ENCODE results near the gene WNT10A.
A peak's percentile ranks its signal among the peaks of the same experiment; 100 is the strongest.

WNT10A gene

DNA sequence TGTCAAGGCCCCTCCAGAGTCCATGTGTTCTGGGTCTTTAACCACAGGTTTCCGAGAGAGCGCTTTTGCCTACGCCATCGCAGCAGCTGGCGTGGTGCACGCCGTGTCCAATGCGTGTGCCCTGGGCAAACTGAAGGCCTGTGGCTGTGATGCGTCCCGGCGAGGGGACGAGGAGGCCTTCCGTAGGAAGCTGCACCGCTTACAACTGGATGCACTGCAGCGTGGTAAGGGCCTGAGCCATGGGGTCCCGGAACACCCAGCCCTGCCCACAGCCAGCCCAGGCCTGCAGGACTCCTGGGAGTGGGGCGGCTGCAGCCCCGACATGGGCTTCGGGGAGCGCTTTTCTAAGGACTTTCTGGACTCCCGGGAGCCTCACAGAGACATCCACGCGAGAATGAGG lies 9.3 kb downstream of the WNT10A start:
- TF ChIP-seq, protein P1, sequence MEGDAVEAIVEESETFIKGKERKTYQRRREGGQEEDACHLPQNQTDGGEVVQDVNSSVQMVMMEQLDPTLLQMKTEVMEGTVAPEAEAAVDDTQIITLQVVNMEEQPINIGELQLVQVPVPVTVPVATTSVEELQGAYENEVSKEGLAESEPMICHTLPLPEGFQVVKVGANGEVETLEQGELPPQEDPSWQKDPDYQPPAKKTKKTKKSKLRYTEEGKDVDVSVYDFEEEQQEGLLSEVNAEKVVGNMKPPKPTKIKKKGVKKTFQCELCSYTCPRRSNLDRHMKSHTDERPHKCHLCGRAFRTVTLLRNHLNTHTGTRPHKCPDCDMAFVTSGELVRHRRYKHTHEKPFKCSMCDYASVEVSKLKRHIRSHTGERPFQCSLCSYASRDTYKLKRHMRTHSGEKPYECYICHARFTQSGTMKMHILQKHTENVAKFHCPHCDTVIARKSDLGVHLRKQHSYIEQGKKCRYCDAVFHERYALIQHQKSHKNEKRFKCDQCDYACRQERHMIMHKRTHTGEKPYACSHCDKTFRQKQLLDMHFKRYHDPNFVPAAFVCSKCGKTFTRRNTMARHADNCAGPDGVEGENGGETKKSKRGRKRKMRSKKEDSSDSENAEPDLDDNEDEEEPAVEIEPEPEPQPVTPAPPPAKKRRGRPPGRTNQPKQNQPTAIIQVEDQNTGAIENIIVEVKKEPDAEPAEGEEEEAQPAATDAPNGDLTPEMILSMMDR (IDR thresholded peaks at IDR 0.05) = no peak
- Histone ChIP-seq H3K27ac (no peak overlapping the region), H3K9me3 (no peaks in the 10 kb centered on the region), H3K4me3 (ENCODE audit: low read depth in 1 of 2, low read length in 1 of 2) (no peak overlapping the region), H3K4me1 (ENCODE audit: control insufficient read depth in 1 of 2, insufficient read depth in 1 of 2, low read depth in 1 of 2, low read length in 1 of 2) (peaks cover 4 to 7% of the 10 kb centered on the region in 2 experiments), H3K36me3 (no peaks in the 10 kb centered on the region), H3K27me3 (peaks cover 100% of the 10 kb centered on the region)

DNA sequence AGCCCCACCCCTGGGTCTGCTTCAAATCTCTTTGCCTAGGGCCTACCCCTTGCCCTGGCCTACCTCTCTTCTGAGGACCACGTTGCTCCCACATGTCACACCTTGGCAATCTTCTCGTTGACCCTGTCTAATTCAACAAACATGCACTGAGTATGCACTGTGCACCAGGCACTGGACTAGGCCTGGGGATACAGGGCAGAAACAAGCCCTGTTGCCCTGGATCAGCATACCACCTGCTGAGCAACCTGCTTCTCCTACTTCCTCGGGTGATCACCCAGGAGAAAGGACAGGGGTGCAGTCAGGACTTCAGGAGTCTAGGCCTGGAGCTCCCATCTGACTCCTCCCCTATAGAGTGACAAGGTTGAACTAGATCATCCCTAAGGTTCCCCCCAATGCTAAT lies 9.7 kb downstream of the WNT10A start:
- TF ChIP-seq, protein P1 (IDR thresholded peaks at IDR 0.05) = no peak
- Histone ChIP-seq H3K27me3 (peaks cover 100% of the 10 kb centered on the region), H3K4me1 (ENCODE audit: control insufficient read depth in 1 of 2, insufficient read depth in 1 of 2, low read depth in 1 of 2, low read length in 1 of 2) (peaks cover 4 to 7% of the 10 kb centered on the region in 2 experiments), H3K4me3 (ENCODE audit: low read depth in 1 of 2, low read length in 1 of 2) (no peak overlapping the region), H3K9me3 (no peaks in the 10 kb centered on the region), H3K27ac (no peak overlapping the region), H3K36me3 (no peaks in the 10 kb centered on the region)

DNA sequence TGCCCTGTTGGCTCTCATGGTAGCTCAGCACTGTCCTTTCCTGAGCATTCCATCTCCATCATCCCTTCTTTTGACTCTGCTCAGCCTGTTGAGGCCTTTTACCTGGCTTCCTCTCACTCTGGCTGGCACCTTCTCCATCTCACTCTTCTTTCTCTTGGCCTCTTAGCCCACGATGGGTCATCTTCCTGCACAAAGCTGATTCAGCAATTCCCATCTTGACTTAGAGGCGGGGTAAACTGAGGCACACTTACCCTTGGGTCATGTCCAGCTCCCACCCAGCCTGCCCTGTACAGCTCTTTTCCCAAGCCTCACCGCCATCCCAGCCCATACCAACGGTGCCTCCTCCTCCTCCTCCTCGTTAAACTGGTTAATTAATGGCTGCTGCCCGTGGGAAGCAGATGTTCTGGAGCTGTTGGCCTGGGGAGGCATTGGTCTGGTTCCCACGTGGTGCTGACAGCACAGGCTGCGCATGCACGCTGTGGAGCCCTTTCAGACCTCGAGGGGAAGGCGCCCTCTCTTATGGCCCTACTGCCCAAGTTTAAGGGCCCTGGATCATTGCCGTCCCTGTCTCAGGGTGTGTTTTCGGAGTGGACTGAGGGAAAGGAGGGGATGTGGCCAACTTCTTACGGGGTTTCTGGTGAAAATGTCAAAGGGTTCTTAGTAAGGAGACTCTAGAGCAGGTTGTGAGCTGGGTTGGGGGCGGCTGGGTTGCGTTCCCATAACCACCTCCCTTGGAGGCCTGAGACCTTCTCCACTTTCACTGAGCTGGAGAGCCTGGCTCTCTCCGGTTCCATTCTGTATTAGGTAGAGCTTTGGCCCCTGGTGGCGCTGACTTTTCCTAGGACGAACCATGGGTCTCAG lies 10.9 kb downstream of the WNT10A start:
- peaks cover 100% of the 10 kb centered on the region for H3K27me3 ChIP-seq
- no peak overlapping the region for H3K27ac ChIP-seq
- H3K4me1 ChIP-seq (ENCODE audit: control insufficient read depth in 1 of 2, insufficient read depth in 1 of 2, low read depth in 1 of 2, low read length in 1 of 2) = peaks cover 4 to 7% of the 10 kb centered on the region in 2 experiments
- H3K9me3 ChIP-seq = no peaks in the 10 kb centered on the region
- H3K4me3 ChIP-seq (ENCODE audit: low read depth in 1 of 2, low read length in 1 of 2) = no peak overlapping the region
- TF ChIP-seq, protein P1 (IDR thresholded peaks at IDR 0.05) = no peak
- H3K36me3 ChIP-seq = no peaks in the 10 kb centered on the region

DNA sequence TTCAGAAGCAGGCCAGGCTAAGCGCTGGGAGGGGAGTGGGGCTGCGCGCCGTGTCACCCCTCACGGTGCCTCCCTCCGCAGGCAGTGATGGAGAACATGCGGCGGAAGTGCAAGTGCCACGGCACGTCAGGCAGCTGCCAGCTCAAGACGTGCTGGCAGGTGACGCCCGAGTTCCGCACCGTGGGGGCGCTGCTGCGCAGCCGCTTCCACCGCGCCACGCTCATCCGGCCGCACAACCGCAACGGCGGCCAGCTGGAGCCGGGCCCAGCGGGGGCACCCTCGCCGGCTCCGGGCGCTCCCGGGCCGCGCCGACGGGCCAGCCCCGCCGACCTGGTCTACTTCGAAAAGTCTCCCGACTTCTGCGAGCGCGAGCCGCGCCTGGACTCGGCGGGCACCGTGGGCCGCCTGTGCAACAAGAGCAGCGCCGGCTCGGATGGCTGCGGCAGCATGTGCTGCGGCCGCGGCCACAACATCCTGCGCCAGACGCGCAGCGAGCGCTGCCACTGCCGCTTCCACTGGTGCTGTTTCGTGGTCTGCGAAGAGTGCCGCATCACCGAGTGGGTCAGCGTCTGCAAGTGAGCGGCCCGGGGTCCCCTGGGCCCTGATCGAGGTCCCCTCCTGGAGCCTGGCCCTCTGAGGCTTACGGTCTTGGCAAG lies 12.2 kb downstream of the WNT10A start:
- Histone ChIP-seq H3K4me1 (ENCODE audit: control insufficient read depth in 1 of 2, insufficient read depth in 1 of 2, low read depth in 1 of 2, low read length in 1 of 2) (peaks cover 4 to 8% of the 10 kb centered on the region in 2 experiments), H3K27me3 (peaks cover 100% of the 10 kb centered on the region), H3K36me3 (no peaks in the 10 kb centered on the region), H3K9me3 (no peaks in the 10 kb centered on the region), H3K27ac (no peak overlapping the region), H3K4me3 (ENCODE audit: low read depth in 1 of 2, low read length in 1 of 2) (peak overlapping the region; percentile 8 to 38)
- TF ChIP-seq, protein P1 (IDR thresholded peaks at IDR 0.05) = no peak

DNA sequence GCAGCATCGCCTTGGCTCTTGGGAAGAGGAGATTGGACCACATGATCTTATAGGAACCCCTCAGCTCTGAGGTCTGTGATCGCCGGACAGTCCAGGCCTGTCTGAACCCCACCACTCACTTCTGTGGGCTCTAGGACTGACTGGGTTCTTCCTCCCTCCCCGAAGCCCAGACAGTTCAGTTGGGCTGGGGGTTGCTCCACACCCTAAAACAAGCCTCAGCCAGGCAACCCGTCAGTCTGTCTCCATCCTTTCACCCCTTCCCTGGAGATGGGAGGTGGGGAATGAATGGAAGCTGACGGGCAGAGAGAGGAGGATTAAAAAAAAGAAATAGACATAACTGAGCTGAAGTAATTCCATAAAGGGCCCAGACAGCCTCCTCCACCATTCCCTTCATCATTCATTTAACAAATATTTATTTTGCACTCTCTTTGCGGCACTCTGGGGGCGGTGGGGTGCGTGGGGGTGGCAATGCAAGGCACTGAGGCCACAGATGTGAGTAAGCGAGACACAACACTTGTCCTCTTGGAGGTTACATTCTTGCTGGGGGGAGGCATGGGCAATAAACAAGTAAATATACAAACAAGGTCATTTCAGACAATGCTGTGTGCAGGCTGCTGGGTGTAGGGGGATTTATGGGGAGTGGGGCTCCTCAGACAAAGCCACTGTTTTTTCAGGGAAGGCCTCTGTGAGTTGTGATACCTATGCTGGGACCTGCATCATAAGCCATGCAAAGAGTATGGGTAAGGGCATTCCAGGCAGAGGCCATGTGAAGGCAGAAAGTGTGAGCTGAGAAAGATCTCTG lies 12.9 kb downstream of the WNT10A start:
- peak overlapping the region in 1 of 2 experiments; percentile 38 for H3K4me3 ChIP-seq (ENCODE audit: low read depth in 1 of 2, low read length in 1 of 2)
- H3K4me1 ChIP-seq (ENCODE audit: control insufficient read depth in 1 of 2, insufficient read depth in 1 of 2, low read depth in 1 of 2, low read length in 1 of 2) = peaks cover 4 to 15% of the 10 kb centered on the region in 2 experiments
- no peaks in the 10 kb centered on the region for H3K9me3 ChIP-seq
- H3K27ac ChIP-seq = no peak overlapping the region
- no peaks in the 10 kb centered on the region for H3K36me3 ChIP-seq
- TF ChIP-seq, protein P1 (IDR thresholded peaks at IDR 0.05) = no peak
- peaks cover 100% of the 10 kb centered on the region for H3K27me3 ChIP-seq
